GM21360 (cell line): ENCODE results near the gene SLC6A6.
A peak's percentile ranks its signal among the peaks of the same experiment; 100 is the strongest.
"Not testable (repeated sequence)": the region's sequence is repeated elsewhere in the genome, so short reads cannot be mapped to it uniquely, and the experiment has no call there.

Source experiments
- ATAC-seq: cut with Tn5 transposase; IDR thresholded peaks from one replicate; pipeline ENCODE4 v1.9.1; 2021; ENCODE audit warnings: mild to moderate bottlenecking, moderate library complexity; ENCODE audit not compliant: unreplicated experiment

Gene SLC6A6

DNA sequence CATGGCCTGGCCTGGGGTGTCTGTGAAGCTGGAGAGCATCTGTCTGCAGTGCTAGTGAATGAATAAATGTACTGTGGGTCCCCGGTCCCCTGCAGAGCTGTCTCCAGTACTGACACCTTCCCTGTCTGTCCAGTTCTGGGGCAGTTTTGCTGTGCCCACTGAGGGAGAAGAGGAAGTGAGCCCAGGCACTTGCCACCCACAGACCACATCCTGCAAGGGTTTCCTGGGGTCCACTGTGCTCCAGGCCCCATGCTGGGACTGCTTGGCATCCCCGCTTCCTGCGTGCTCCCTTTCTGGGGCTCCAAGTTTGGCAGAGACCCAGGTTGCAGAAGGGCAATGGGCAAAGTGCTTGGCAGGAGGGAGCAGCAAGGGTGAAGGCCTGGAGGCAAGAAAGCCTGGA is 4.9 kb upstream of the SLC6A6 start:
- no peak for ATAC-seq

- no peak for ATAC-seq
Observed at GRCh38 chr3:14397940-14398796, 4.2 kb upstream of the SLC6A6 start.

DNA sequence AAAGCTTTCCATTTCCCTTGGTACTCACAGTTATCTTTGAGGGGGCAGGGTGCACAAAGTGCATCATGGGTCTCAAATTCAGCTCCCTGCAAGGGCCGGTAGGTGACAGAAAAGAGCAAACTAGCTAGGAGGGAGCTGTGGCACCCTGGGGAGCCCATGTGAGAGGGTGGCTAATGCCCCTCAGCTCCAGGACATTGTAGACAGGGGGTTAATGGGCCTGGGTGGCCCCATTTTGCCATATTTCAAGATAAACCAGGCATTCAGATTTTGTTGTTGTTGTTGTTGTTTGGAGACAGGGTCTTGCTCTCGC is 3.7 kb upstream of the SLC6A6 start:
- ATAC-seq = no peak

- no peak for ATAC-seq
Observed at GRCh38 chr3:14401692-14402303, 608 bp upstream of the SLC6A6 start.

GRCh38 chr3:14403619-14404155 is 1.3 kb downstream of the SLC6A6 start:
- ATAC-seq = no peak

DNA sequence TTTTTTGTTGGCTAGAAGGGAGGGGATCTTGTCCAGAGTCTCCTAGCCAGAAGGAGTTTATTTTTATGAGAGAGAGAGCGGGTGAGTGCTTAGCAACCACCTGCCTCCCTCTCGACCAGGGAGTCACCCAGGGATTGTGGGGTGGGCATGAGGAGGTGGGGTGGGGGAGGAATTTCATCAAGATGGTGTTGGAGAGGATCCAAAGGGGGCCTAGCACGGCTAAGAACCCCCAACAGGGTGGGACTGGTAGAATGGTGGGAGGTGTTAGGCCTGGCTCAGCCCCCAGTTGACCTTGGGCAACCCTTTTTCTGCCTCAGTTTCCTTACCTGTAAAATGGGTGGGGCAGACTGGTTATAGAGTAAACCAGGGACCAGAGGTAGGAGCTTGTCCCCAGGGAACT is 1.8 kb downstream of the SLC6A6 start:
- ATAC-seq = no peak

DNA sequence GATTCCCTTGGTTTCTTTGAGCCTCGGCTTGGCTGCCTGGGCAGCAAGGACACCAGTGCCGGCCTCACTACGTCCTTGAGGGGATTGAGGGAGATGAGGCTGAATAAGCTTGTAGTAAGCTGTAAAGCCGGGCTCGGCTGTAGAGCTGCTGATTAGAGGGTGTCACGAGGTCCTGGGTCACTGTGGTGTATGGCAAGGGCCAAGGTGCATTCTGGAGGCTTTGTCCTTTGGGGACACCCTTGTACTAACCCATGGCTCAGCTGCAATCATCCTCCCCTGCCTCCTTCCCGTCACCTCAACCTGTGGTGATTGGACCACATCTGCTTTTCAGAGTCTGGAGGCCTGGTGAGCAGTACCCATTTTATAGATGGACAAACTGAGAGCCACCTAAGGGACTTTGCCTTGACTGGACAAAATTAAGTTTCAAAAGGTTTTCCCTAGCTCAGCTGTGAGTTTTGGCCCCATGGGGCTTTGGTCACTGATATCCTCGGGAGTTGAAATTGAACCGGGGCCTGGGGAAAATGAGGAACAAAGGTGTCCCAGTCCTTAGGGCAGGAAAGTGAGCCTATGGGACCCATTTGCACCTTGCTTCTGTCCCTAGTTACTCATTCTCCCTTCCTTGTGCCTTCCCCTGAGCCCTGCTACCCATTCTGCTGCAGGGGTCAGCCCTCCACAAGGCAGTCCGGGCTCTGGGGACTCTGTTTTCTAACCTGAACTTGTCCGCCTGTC is 2.4 kb downstream of the SLC6A6 start:
- no peak for ATAC-seq

GRCh38 chr3:14405360-14406238 is 3.2 kb downstream of the SLC6A6 start:
- ATAC-seq = no peak

DNA sequence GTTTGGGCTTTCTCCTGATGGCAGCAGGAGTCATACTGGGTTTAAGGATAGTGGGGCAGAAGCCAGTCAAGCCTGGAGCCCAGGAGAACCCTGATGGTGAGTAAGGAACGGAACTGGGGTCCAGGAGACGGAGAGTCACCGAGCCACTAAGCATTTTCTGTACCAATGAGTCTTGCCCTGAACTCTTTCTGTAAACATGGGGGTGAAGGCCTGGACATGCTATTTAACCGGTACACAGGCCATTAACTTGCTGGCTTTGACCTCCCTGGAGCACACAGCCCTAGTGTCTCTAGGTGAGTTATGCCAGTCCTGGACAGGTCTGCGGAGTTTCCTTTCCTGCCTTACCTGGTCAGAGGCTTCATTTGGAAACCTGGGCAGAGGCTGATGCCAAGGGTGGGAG is 3.9 kb downstream of the SLC6A6 start:
- no peak for ATAC-seq

GRCh38 chr3:14406766-14407165 is 4.4 kb downstream of the SLC6A6 start:
- no peak for ATAC-seq

GRCh38 chr3:14407203-14407602 is 4.8 kb downstream of the SLC6A6 start:
- no peak for ATAC-seq

- ATAC-seq = not testable (repeated sequence)
Observed at GRCh38 chr3:14409779-14410063, 7.3 kb downstream of the SLC6A6 start.

DNA sequence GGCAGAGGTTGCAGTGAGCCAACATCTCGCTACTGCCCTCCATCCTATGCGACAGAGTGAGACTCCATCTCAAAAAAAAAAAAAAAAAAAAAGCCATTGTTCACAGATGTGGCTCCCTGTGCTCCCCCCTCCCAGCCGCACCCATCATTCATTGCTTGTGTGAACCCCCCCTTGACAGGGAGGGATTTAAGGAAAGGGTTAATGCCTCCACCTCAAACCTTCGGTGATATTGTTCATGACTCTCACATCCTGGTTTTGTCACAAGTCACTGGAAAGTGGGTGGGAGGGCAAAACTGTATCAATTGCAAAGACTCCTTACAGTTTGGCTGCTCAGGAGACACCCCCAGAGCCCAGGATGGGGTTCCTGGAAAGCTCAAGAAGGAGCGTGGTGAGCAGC is 7.7 kb downstream of the SLC6A6 start:
- ATAC-seq = no peak

GRCh38 chr3:14410503-14411165 is 8.2 kb downstream of the SLC6A6 start:
- ATAC-seq = peak; percentile 69

GRCh38 chr3:14411166-14411526 is 8.7 kb downstream of the SLC6A6 start:
- no peak for ATAC-seq

DNA sequence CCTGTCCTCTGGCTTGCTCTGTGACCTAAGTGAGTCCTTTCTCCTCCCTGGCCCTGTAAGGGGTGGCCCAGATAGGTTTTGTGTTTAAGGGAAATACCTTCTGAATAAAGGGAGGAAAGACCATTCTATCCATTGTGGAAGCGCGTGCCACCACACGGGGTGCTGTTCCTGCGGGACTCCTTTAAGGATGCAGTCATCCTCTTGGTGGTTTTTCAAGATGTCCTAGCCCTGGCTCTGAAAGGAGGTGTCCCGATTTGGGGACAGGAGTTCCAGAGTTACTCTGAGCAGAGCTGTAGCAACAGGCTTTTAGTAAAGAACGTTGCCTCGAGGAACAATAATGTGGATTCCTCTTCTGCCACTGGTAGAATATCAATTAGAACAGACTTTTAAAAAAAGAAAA is 9.6 kb downstream of the SLC6A6 start:
- no peak for ATAC-seq

DNA sequence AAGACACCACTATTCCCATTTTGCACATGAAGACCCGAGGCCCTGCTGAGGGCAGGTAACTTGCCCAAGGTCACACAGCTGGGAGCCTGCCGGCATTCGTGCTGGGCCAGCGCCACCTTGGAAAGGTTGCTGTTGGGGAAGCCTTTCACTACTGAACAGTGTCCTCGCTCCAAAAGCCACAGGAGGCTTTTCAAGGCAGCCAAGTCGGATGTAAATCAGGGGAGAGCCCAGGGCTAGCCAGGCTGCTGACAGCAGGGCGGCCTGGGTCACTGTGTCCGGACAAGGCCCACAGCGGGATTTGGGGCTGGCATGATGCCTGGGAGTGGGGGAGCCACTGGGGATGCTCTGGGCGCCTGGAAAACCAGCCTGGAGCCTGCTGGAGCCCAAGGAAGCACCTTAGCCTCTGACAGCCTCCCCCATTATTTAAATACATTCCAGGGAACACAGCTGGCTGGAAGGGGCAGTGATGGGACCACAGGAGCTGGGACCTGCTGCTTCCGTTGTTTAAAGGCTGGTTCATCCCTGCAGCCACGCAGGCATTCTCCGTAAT is 10.5 kb downstream of the SLC6A6 start:
- no peak for ATAC-seq

- ATAC-seq = no peak
Observed at GRCh38 chr3:14413381-14414071, 11.1 kb downstream of the SLC6A6 start.

DNA sequence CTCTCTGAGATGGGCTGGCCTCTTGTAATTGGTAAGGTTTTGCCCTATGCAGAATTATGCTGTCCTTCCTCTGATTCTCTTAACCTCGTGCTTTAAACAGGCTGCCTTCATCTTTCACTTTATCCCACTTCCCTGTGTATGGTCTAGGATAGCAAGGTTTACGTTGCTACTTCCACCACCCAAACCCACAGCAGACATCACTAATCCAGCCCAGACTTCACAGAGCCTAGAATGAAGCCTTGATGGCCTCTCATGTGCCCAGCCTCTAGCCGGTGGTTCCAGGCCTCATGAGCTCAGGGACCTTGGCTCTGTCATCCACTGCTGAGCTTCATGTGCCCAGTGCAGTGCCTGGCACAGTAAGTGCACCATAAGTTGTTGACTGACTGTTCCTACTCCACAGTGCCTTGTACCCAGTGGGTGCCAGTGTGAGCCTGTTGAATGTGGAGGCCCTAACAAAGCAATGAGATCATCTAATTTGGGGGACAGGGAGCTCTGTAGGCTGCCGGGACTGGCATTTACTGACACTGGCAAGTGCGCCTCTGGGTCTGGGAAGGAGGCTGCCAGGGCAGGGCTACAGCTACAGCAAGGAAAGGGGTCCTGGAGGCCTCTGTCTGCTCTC is 12.5 kb downstream of the SLC6A6 start:
- ATAC-seq = no peak
